Endodermal cell (in vitro differentiated cells): ENCODE results near the gene ADGRE3. TPM values are rescaled to one million over a fixed set of nuclear protein-coding genes. Genes with fewer than 3 reads are reported as not detected.
A peak's percentile ranks its signal among the peaks of the same experiment; 100 is the strongest.

Source experiments
- DNase-seq: peaks from one replicate; pipeline ENCODE4 v3.0.0-alpha.2; 2017
- H3K27ac ChIP-seq: 2 replicates; pipeline ENCODE4 v1.5.1; 2013; ENCODE audit warnings: mild to moderate bottlenecking, low read depth, low read length, moderate library complexity
- H3K27me3 ChIP-seq: 2 replicates; pipeline ENCODE4 v1.6.1; 2013; ENCODE audit warnings: mild to moderate bottlenecking, low read length, moderate library complexity; ENCODE audit not compliant: insufficient read depth, control insufficient read depth, poor library complexity, severe bottlenecking
- H3K36me3 ChIP-seq: 2 replicates; pipeline ENCODE4 v1.7.0; 2013; ENCODE audit warnings: mild to moderate bottlenecking, low read length, moderate library complexity; ENCODE audit not compliant: control insufficient read depth, insufficient read depth
- H3K4me1 ChIP-seq: one replicate; pipeline ENCODE4 v1.7.0; 2013; ENCODE audit warnings: low read length; ENCODE audit not compliant: control insufficient read depth, insufficient read depth
- H3K4me3 ChIP-seq: 2 replicates; pipeline ENCODE4 v1.5.1; 2013; ENCODE audit warnings: mild to moderate bottlenecking, low read length, moderate library complexity
- H3K9ac ChIP-seq: 2 replicates; pipeline ENCODE4 v1.6.1; 2013; ENCODE audit warnings: mild to moderate bottlenecking, low read length, moderate library complexity; ENCODE audit not compliant: poor library complexity, severe bottlenecking; ENCODE audit errors: extremely low read depth
- H3K9me3 ChIP-seq: 2 replicates; pipeline ENCODE4 v1.6.1; 2013; ENCODE audit warnings: mild to moderate bottlenecking, low read length, moderate library complexity; ENCODE audit not compliant: control insufficient read depth
- H3K27ac Mint-ChIP-seq: 2 replicates; pipeline ENCODE4 v1.8.0; 2020; ENCODE audit warnings: mixed read lengths
- H3K27me3 Mint-ChIP-seq: 2 replicates; pipeline ENCODE4 v1.8.0; 2021; ENCODE audit warnings: mild to moderate bottlenecking, mixed read lengths; ENCODE audit not compliant: insufficient read depth
- H3K36me3 Mint-ChIP-seq: 2 replicates; pipeline ENCODE4 v1.8.0; 2020; ENCODE audit warnings: low read depth, mixed read lengths
- H3K4me1 Mint-ChIP-seq: 2 replicates; pipeline ENCODE4 v1.8.0; 2020; ENCODE audit warnings: mixed read lengths
- H3K4me3 Mint-ChIP-seq: 2 replicates; pipeline ENCODE4 v1.8.0; 2020; ENCODE audit warnings: mild to moderate bottlenecking, moderate library complexity, mixed read lengths
- H3K9me3 Mint-ChIP-seq: 2 replicates; pipeline ENCODE4 v1.8.0; 2020; ENCODE audit warnings: mild to moderate bottlenecking, mixed read lengths
- whole genome bisulfite sequencing, 2 experiments: methylation state at CpG; one replicate each; pipeline versions ENCODE4 v1.1.5 to v1.1.7; 2013; ENCODE audit warnings: missing lambda C conversion rate in 2 of 2, mixed read lengths in 1 of 2; ENCODE audit not compliant: insufficient coverage in 1 of 2, insufficient read length in 1 of 2; 5-methylcytosine and 5-hydroxymethylcytosine counted together
- total RNA-seq, 2 donors: library from RNA; stranded (reverse); fragmentation: NEBNext Ultra II Directional in 1 of 2; extraction: Animal tissue kit (Norgen Biotek cat#: 25700) in 1 of 2; gene quantifications; 2 replicates in 1 of 2; 3 replicates in 1 of 2; pipeline ENCODE4 v1.2.1, GENCODE V29; 2021
- TF ChIP-seq, protein P1 (sequence below): fragments of 200-600 bp; sonication (generic); conservative IDR thresholded peaks from 2 replicates; pipeline ENCODE4 v1.5.0; 2021; ENCODE audit warnings: antibody characterized with exemption, mild to moderate bottlenecking

The ADGRE3 gene
- total RNA-seq, 2 donors from 2014 or later, result not detected

GRCh38 chr19:14695471-14695870 lies 20.8 kb upstream of the ADGRE3 start:
- TF ChIP-seq, protein P1, sequence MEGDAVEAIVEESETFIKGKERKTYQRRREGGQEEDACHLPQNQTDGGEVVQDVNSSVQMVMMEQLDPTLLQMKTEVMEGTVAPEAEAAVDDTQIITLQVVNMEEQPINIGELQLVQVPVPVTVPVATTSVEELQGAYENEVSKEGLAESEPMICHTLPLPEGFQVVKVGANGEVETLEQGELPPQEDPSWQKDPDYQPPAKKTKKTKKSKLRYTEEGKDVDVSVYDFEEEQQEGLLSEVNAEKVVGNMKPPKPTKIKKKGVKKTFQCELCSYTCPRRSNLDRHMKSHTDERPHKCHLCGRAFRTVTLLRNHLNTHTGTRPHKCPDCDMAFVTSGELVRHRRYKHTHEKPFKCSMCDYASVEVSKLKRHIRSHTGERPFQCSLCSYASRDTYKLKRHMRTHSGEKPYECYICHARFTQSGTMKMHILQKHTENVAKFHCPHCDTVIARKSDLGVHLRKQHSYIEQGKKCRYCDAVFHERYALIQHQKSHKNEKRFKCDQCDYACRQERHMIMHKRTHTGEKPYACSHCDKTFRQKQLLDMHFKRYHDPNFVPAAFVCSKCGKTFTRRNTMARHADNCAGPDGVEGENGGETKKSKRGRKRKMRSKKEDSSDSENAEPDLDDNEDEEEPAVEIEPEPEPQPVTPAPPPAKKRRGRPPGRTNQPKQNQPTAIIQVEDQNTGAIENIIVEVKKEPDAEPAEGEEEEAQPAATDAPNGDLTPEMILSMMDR, result no peak
- Histone ChIP-seq H3K27me3 (no peaks in the 10 kb centered on the region), H3K4me1 (no peaks in the 10 kb centered on the region), H3K9me3 (no peaks in the 10 kb centered on the region), H3K4me3 (no peak overlapping the region), H3K9ac (no peak overlapping the region), H3K36me3 (peaks cover 40% of the 10 kb centered on the region), H3K27ac (no peak overlapping the region)
- DNase-seq, result no peak
- Mint-ChIP-seq H3K27me3 (no peaks in the 10 kb centered on the region), H3K27ac (no peak overlapping the region), H3K4me1 (no peaks in the 10 kb centered on the region), H3K4me3 (no peak overlapping the region), H3K36me3 (peaks cover 40% of the 10 kb centered on the region), H3K9me3 (no peaks in the 10 kb centered on the region)
- 96 to 98% methylated on average over 5 of the region's 5 CpGs for WGBS, 2 experiments

GRCh38 chr19:14694641-14695266 lies 20.1 kb upstream of the ADGRE3 start:
- Histone ChIP-seq H3K9ac (no peak overlapping the region), H3K9me3 (no peaks in the 10 kb centered on the region), H3K36me3 (peaks cover 34% of the 10 kb centered on the region), H3K4me3 (no peak overlapping the region), H3K4me1 (no peaks in the 10 kb centered on the region), H3K27me3 (no peaks in the 10 kb centered on the region), H3K27ac (no peak overlapping the region)
- Mint-ChIP-seq H3K27me3 (no peaks in the 10 kb centered on the region), H3K27ac (no peak overlapping the region), H3K4me3 (no peak overlapping the region), H3K4me1 (no peaks in the 10 kb centered on the region), H3K36me3 (peaks cover 34% of the 10 kb centered on the region), H3K9me3 (no peaks in the 10 kb centered on the region)
- 92 to 100% methylated on average over 10 to 13 of the region's 13 CpGs for WGBS, 2 experiments
- TF ChIP-seq, protein P1, result no peak
- no peak for DNase-seq

- peak within 1 kb of the TSS; percentile 72 for H3K9ac ChIP-seq
- H3K9me3 ChIP-seq, result no peaks in the 10 kb centered on the region
- peak within 1 kb of the TSS; percentile 100 for H3K4me3 ChIP-seq
- DNase-seq, result peak; percentile 99
- H3K4me3 Mint-ChIP-seq, result peak within 1 kb of the TSS; percentile 81
- peaks cover 7% of the 10 kb centered on the region for H3K27me3 ChIP-seq
- TF ChIP-seq, protein P1, result no peak
- no peaks in the 10 kb centered on the region for H3K4me1 Mint-ChIP-seq
- 0% methylated on average over 34 to 66 of the region's 66 CpGs for WGBS, 2 experiments
- no peaks in the 10 kb centered on the region for H3K9me3 Mint-ChIP-seq
- H3K27ac Mint-ChIP-seq, result peak within 1 kb of the TSS; percentile 98
- peaks cover 8% of the 10 kb centered on the region for H3K27me3 Mint-ChIP-seq
- no peaks in the 10 kb centered on the region for H3K4me1 ChIP-seq
- H3K36me3 Mint-ChIP-seq, result peaks cover 2% of the 10 kb centered on the region
- peak within 1 kb of the TSS; percentile 82 for H3K27ac ChIP-seq
- H3K36me3 ChIP-seq, result peaks cover 4% of the 10 kb centered on the region
These were observed 15.2 kb upstream of the ADGRE3 start, which contains the start of gene ZNF333 for GRCh38 chr19:14689598-14690503. Gene ZNF333 (plus strand): TSS chr19:14690048. CDS start chr19:14693492, 3,444 bp downstream.
